Heart left ventricle (tissue), 16 donors: Measurements from ENCODE around the gene ATRN. TPM values are rescaled to one million over a fixed set of nuclear protein-coding genes. Genes with fewer than 3 reads are reported as not detected.

Experiments used
- ATAC-seq, 4 donors: fragments of 200-7000 bp; cut with Tn5 transposase; one replicate each; pipeline ENCODE4 v1.9.1; 2020 to 2022; ENCODE audit warnings: moderate library complexity in 4 of 4, mild to moderate bottlenecking in 3 of 4, moderate number of reproducible peaks in 1 of 4
- DNase-seq, 5 donors: peaks; one replicate each; pipeline ENCODE4 v3.0.0-alpha.2; 2020
- H3K27ac ChIP-seq, 12 donors: fragments of 200-600 bp; sonication (generic) in 4 of 12; one replicate each; pipeline versions ENCODE4 v1.5.0 to v1.8.0; 2016 to 2022; ENCODE audit warnings: mild to moderate bottlenecking in 2 of 12
- H3K27me3 ChIP-seq, 9 donors: fragments of 200-600 bp; sonication (generic) in 2 of 9; one replicate each; pipeline versions ENCODE4 v1.5.1 to v1.8.0; 2016 to 2022; ENCODE audit warnings: mild to moderate bottlenecking in 3 of 9
- H3K36me3 ChIP-seq, 9 donors: fragments of 200-600 bp; sonication (generic) in 2 of 9; one replicate each; pipeline versions ENCODE4 v1.5.0 to v1.8.0; 2018 to 2022; ENCODE audit warnings: mild to moderate bottlenecking in 2 of 9
- H3K4me1 ChIP-seq, 12 donors: fragments of 200-600 bp; sonication (generic) in 4 of 12; one replicate each; pipeline versions ENCODE4 v1.5.0 to v1.8.0; 2016 to 2022; ENCODE audit warnings: mild to moderate bottlenecking in 3 of 12
- H3K4me3 ChIP-seq, 12 donors: fragments of 200-600 bp; sonication (generic) in 4 of 12; one replicate each; pipeline versions ENCODE4 v1.5.0 to v1.8.0; 2017 to 2022; ENCODE audit warnings: mild to moderate bottlenecking in 9 of 12, moderate library complexity in 4 of 12
- H3K9me3 ChIP-seq, 12 donors: fragments of 200-600 bp; sonication (generic) in 4 of 12; one replicate each; pipeline versions ENCODE4 v1.5.0 to v1.8.0; 2016 to 2022; ENCODE audit warnings: mild to moderate bottlenecking in 1 of 12
- POLR2A ChIP-seq, 2 donors: fragments of 450-650 bp; IDR thresholded peaks; one replicate each; pipeline ENCODE4 v1.6.1; 2017; ENCODE audit warnings: antibody characterized with exemption in 2 of 2, mild to moderate bottlenecking in 2 of 2, moderate library complexity in 2 of 2
- WGBS, 4 donors: extraction: QIAGEN DNeasy Blood & Tissue Kit in 2 of 4; methylation state at CpG; one replicate each; pipeline versions ENCODE4 v1.1.5 to v1.1.7; 2013 to 2018; 5-methylcytosine and 5-hydroxymethylcytosine counted together
- intact Hi-C, 10 donors: fragments of 100-400 bp; cut with DNase I; formaldehyde crosslinking; loops; one replicate each; pipeline versions ENCODE4 v1.11.1 to v1.14.2; 2022
- polyA plus RNA-seq, 2 donors: library from polyadenylated mRNA; stranded (reverse); fragments of 200-250 nt; gene quantifications; one replicate each; pipeline ENCODE4 v1.2.3, GENCODE V29; 2013
- total RNA-seq, 9 donors: library from RNA; depleted of rRNA in 2 of 9; stranded (reverse); fragments of >200 nt in 2 of 9; fragmentation: NEBNext Ultra II Directional in 3 of 9; extraction: Animal tissue kit (Norgen Biotek cat#: 25700) in 3 of 9; gene quantifications; one replicate each; pipeline versions ENCODE4 v1.1.0 to v1.2.4, GENCODE V29; 2016 to 2023
- TF ChIP-seq, protein P1 (sequence below), 12 donors: fragments of 200-600 bp; sonication (generic) in 4 of 12; IDR thresholded peaks; one replicate each; pipeline versions ENCODE4 v1.5.0 to v1.8.0; 2018 to 2022; ENCODE audit warnings: antibody characterized with exemption in 12 of 12, mild to moderate bottlenecking in 5 of 12
- donor health status: ischemic (EF 13 %, LVEDD 7.1; RV severe dilation, severe dysfunction).
- donor health status: healthy with polysubstance abuse.
- donor health status: DM: no; HTN: yes; CAD: no.
- donor health status: DM: no; HTN: no; CAD: no.
- donor health status: ischemic (EF 25% LVEDD 6.9; RV normal size, moderate dysfunction).
- donor health status: ischemic (EF 25% LVEDD 5.7; RV mildly dilated, moderate dysfunction).
- donor health status: healthy.
- donor health status: DM: yes; HTN: yes; CAD: no.
- donor health status: ischemic (EF 35%, LVEDD 5.7; RV mildly dilated, moderate dysfunction).
- donor health status: nonischemic (EF 11% LVEDD 7.7; RV severe dilation, severe dysfunction).
- donor health status: DM: yes; HTN: yes; CAD: no.
- donor health status: PGD.
- donor health status: ischemic (EF 29% LVEDD 5.4; RV normal size, mild dysfunction).
- donor health status: nonischemic (EF 23%, LVEDD 6.1; RV moderate dilation, normal function).

The ATRN gene
- total and polyA plus RNA-seq, 11 donors: 4.8 to 44.7 (median 32.6) TPM

- H3K9me3 ChIP-seq: no peaks in the 10 kb centered on the region
- H3K36me3 ChIP-seq: peaks cover 0 to 77% (median 28%) of the 10 kb centered on the region in 9 donors
- H3K27me3 ChIP-seq: no peaks in the 10 kb centered on the region
- H3K27ac ChIP-seq: no peak overlapping the region
- 58 to 64% (median 59%) methylated on average over 4 of the region's 4 CpGs for WGBS, 4 donors
- intact Hi-C loops: loop anchor here in 2 of 10 donors (5.0 to 10.0 kb wide), 2 partner anchors 141 to 149 kb away; partner anchors contain the start of gene SIGLEC1 (in 1 of the 2)
- H3K4me1 ChIP-seq: peaks cover 0 to 17% (median 0%) of the 10 kb centered on the region in 12 donors
- DNase-seq (no peak), ATAC-seq (peak in 1 of 4 donors; percentile 48)
- TF ChIP-seq POLR2A (IDR thresholded peaks at IDR 0.05): no peak
- TF ChIP-seq, protein P1, sequence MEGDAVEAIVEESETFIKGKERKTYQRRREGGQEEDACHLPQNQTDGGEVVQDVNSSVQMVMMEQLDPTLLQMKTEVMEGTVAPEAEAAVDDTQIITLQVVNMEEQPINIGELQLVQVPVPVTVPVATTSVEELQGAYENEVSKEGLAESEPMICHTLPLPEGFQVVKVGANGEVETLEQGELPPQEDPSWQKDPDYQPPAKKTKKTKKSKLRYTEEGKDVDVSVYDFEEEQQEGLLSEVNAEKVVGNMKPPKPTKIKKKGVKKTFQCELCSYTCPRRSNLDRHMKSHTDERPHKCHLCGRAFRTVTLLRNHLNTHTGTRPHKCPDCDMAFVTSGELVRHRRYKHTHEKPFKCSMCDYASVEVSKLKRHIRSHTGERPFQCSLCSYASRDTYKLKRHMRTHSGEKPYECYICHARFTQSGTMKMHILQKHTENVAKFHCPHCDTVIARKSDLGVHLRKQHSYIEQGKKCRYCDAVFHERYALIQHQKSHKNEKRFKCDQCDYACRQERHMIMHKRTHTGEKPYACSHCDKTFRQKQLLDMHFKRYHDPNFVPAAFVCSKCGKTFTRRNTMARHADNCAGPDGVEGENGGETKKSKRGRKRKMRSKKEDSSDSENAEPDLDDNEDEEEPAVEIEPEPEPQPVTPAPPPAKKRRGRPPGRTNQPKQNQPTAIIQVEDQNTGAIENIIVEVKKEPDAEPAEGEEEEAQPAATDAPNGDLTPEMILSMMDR (IDR thresholded peaks at IDR 0.05): peak; percentile 44 to 76 (median 62)
- no peak overlapping the region for H3K4me3 ChIP-seq
These were observed 92.8 kb downstream of the ATRN start for GRCh38 chr20:3563548-3564177.

GRCh38 chr20:3565851-3566250 lies 95.0 kb downstream of the ATRN start:
- H3K4me3 ChIP-seq: no peak overlapping the region
- H3K36me3 ChIP-seq: peaks cover 0 to 75% (median 33%) of the 10 kb centered on the region in 9 donors
- no peaks in the 10 kb centered on the region for H3K27me3 ChIP-seq
- ATAC-seq: no peak
- intact Hi-C loops: loop anchor here in 1 of 10 donors (10.0 kb wide), 1 partner anchor 139 kb away; no protein-coding TSS in a partner anchor
- H3K4me1 ChIP-seq: peaks cover 0 to 6% (median 0%) of the 10 kb centered on the region in 12 donors
- H3K9me3 ChIP-seq: no peaks in the 10 kb centered on the region
- no peak for DNase-seq
- WGBS, 4 donors: 96 to 99% (median 97%) methylated on average over 2 of the region's 2 CpGs
- H3K27ac ChIP-seq: no peak overlapping the region
- TF ChIP-seq, protein P1 (IDR thresholded peaks at IDR 0.05): no peak
- no peak for TF ChIP-seq POLR2A (IDR thresholded peaks at IDR 0.05)

DNA sequence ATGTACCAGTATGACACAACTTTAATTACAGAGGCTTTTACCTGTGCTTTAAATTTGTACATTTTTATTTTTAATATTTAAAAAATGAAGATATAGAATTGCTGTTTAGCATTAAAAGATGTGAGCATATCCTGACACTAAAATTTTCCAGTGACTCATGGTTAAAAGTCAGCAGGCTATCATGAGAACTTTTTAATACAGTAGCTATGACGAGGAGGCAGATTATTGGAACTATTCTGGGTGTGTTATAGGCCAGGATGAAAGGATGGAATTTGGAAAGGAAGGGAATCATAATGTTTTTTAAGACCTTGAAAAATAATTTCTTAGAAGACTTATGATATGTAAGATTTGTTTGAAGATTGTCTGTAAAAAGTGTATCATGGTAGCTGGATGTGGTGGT lies 101.3 kb downstream of the ATRN start:
- TF ChIP-seq POLR2A (IDR thresholded peaks at IDR 0.05): no peak
- TF ChIP-seq, protein P1 (IDR thresholded peaks at IDR 0.05): no peak
- peaks cover 0 to 66% (median 51%) of the 10 kb centered on the region in 9 donors for H3K36me3 ChIP-seq
- H3K4me3 ChIP-seq: no peak overlapping the region
- no peaks in the 10 kb centered on the region for H3K27me3 ChIP-seq
- ATAC-seq: no peak
- H3K4me1 ChIP-seq: no peaks in the 10 kb centered on the region
- H3K9me3 ChIP-seq: no peaks in the 10 kb centered on the region
- DNase-seq: no peak
- intact Hi-C loops: loop anchor here in 1 of 10 donors (10.0 kb wide), 1 partner anchor 143 kb away; the partner anchor contains the start of gene SIGLEC1
- no peak overlapping the region for H3K27ac ChIP-seq
- WGBS, 4 donors: 56 to 82% (median 72%) methylated on average over 1 of the region's 1 CpG

GRCh38 chr20:3576363-3576762 lies 105.5 kb downstream of the ATRN start:
- peaks cover 0 to 85% (median 68%) of the 10 kb centered on the region in 9 donors for H3K36me3 ChIP-seq
- intact Hi-C loops: loop anchor here in 1 of 10 donors (10.0 kb wide), 1 partner anchor 138 kb away; the partner anchor contains the start of gene SIGLEC1

More at GRCh38 chr20:3576363-3576762, 105.5 kb downstream of the ATRN start:
- TF ChIP-seq, protein P1 (IDR thresholded peaks at IDR 0.05): no peak
- TF ChIP-seq POLR2A (IDR thresholded peaks at IDR 0.05): no peak
- no peaks in the 10 kb centered on the region for H3K27me3 ChIP-seq
- DNase-seq (no peak), ATAC-seq (no peak)
- no peak overlapping the region for H3K4me3 ChIP-seq
- no peak overlapping the region for H3K27ac ChIP-seq
- no peaks in the 10 kb centered on the region for H3K4me1 ChIP-seq
- no peaks in the 10 kb centered on the region for H3K9me3 ChIP-seq
